SK-N-SH (cell line): Measurements from ENCODE around the gene GPRC5C. TPM values are rescaled to one million over a fixed set of nuclear protein-coding genes. Genes with fewer than 3 reads are reported as not detected.

Source experiments
- CTCF ChIA-PET: fragments of 300-600, 350-600 bp; formaldehyde crosslinking; extraction: SDS; loops from one replicate; lab custom pipeline; 2021; lab: Yijun Ruan, JAX
- POLR2A ChIA-PET: fragments of 350-600 bp; sonication (Branson Sonifier 250); formaldehyde crosslinking; extraction: SDS; loops from one replicate; lab custom pipeline; 2020; ENCODE audit warnings: antibody characterized with exemption, inconsistent platforms; lab: Yijun Ruan, JAX
- DNase-seq: peaks from one replicate; pipeline ENCODE4 v3.0.0; 2012
- H2AFZ ChIP-seq: fragments of 200-600 bp; sonication (generic); 2 replicates; pipeline ENCODE4 v1.8.1; 2016; ENCODE audit warnings: antibody characterized with exemption, mild to moderate bottlenecking, low read depth
- H3F3A ChIP-seq: fragments of 200-600 bp; sonication (generic); replicated peaks from 2 replicates; pipeline ENCODE3; 2016; ENCODE audit warnings: antibody characterized with exemption, mild to moderate bottlenecking; ENCODE audit not compliant: insufficient read depth
- H3K27ac ChIP-seq, 2 experiments: fragments of 200-500 bp in 1 of 2; fragments of 200-600 bp in 1 of 2; sonication (Bioruptor generic) in 1 of 2; sonication (generic), shearing (Covaris generic) in 1 of 2; 2 replicates each; pipeline versions ENCODE4 v1.5.1 to v1.6.1; 2014 to 2016; ENCODE audit warnings: low read depth in 2 of 2, inconsistent platforms in 1 of 2, low read length in 1 of 2, mild to moderate bottlenecking in 1 of 2, mixed read lengths in 1 of 2
- H3K27me3 ChIP-seq: fragments of 200-600 bp; sonication (generic), shearing (Covaris generic); 2 replicates; pipeline ENCODE4 v1.6.1; 2016; ENCODE audit warnings: mixed run types; ENCODE audit not compliant: insufficient read depth
- H3K36me3 ChIP-seq, 2 experiments: fragments of 200-500 bp in 1 of 2; fragments of 200-600 bp in 1 of 2; sonication (Bioruptor generic) in 1 of 2; sonication (generic) in 1 of 2; replicated peaks in 1 of 2; 2 replicates each; pipeline versions ENCODE3 to v1.5.1; 2014 to 2016; ENCODE audit warnings: low read length in 1 of 2, mild to moderate bottlenecking in 1 of 2; ENCODE audit not compliant: insufficient read depth in 2 of 2, control insufficient read depth in 1 of 2
- H3K4me1 ChIP-seq, 2 experiments: fragments of 200-500 bp in 1 of 2; fragments of 200-600 bp in 1 of 2; sonication (Bioruptor generic) in 1 of 2; sonication (generic), shearing (Covaris generic) in 1 of 2; 2 replicates each; pipeline versions ENCODE4 v1.5.1 to v1.6.1; 2014 to 2016; ENCODE audit warnings: low read depth in 1 of 2, low read length in 1 of 2, mixed run types in 1 of 2; ENCODE audit not compliant: insufficient read depth in 2 of 2, control insufficient read depth in 1 of 2
- H3K4me2 ChIP-seq: fragments of 200-600 bp; sonication (generic), shearing (Covaris generic); 2 replicates; pipeline ENCODE4 v1.6.1; 2017; ENCODE audit warnings: mixed run types
- H3K4me3 ChIP-seq, 2 experiments: fragments of 200-500 bp in 1 of 2; fragments of 200-600 bp in 1 of 2; sonication (Bioruptor generic) in 1 of 2; sonication (generic), shearing (Covaris generic) in 1 of 2; 2 replicates each; pipeline versions ENCODE4 v1.5.1 to v1.8.1; 2014 to 2016; ENCODE audit warnings: low read depth in 2 of 2, inconsistent platforms in 1 of 2, low read length in 1 of 2, mild to moderate bottlenecking in 1 of 2, mixed read lengths in 1 of 2, moderate library complexity in 1 of 2
- H3K79me2 ChIP-seq: fragments of 200-600 bp; sonication (generic); 2 replicates; pipeline ENCODE4 v1.8.1; 2017; ENCODE audit warnings: mild to moderate bottlenecking; ENCODE audit not compliant: insufficient read depth
- H3K9ac ChIP-seq: fragments of 200-600 bp; sonication (generic); 2 replicates; pipeline ENCODE4 v1.6.1; 2017; ENCODE audit warnings: mixed run types
- H3K9me2 ChIP-seq: fragments of 200-600 bp; sonication (generic); 2 replicates; pipeline ENCODE4 v1.6.1; 2017; ENCODE audit warnings: mixed run types
- H3K9me3 ChIP-seq: fragments of 200-600 bp; sonication (generic); 2 replicates; pipeline ENCODE4 v1.6.1; 2017; ENCODE audit warnings: mixed run types, mild to moderate bottlenecking, moderate library complexity
- H4K20me1 ChIP-seq: fragments of 200-600 bp; sonication (generic); 2 replicates; pipeline ENCODE4 v1.6.1; 2017; ENCODE audit warnings: mild to moderate bottlenecking, mixed run types; ENCODE audit not compliant: insufficient read depth
- CHD2 ChIP-seq: fragments of 150-350 bp; IDR thresholded peaks from 2 replicates; pipeline ENCODE4 v1.6.1; 2018; ENCODE audit warnings: low read length; ENCODE audit not compliant: partially characterized antibody
- EP300 ChIP-seq, 2 experiments: IDR thresholded peaks; 2 replicates each; pipeline versions ENCODE4 v1.4.0 to v1.6.1; 2012; ENCODE audit warnings: borderline replicate concordance in 1 of 2, low read depth in 1 of 2, low read length in 1 of 2
- FOXJ3 ChIP-seq: sonication (generic); formaldehyde crosslinking; IDR thresholded peaks from 2 replicates; pipeline ENCODE4 v1.5.1; 2020; ENCODE audit warnings: mild to moderate bottlenecking, missing genetic modification reagents
- FOXM1 ChIP-seq: IDR thresholded peaks from 2 replicates; pipeline ENCODE4 v1.4.0; 2012; ENCODE audit warnings: low read depth, mild to moderate bottlenecking
- GABPA ChIP-seq: IDR thresholded peaks from 2 replicates; pipeline ENCODE4 v1.4.0; 2012; ENCODE audit warnings: low read depth, mild to moderate bottlenecking
- GATA2 ChIP-seq: sonication (generic); formaldehyde crosslinking; IDR thresholded peaks from 2 replicates; pipeline ENCODE4 v1.5.0; 2020; ENCODE audit warnings: mild to moderate bottlenecking, missing genetic modification reagents
- IRF3 ChIP-seq: fragments of 150-350 bp; IDR thresholded peaks from 2 replicates; pipeline ENCODE4 v1.6.1; 2016; ENCODE audit warnings: mild to moderate bottlenecking, low read depth, low read length
- MAX ChIP-seq: IDR thresholded peaks from 2 replicates; pipeline ENCODE4 v1.4.0; 2012; ENCODE audit warnings: low read depth
- MEF2A ChIP-seq: IDR thresholded peaks from 2 replicates; pipeline ENCODE4 v1.4.0; 2012; ENCODE audit warnings: low read depth, borderline replicate concordance
- MXI1 ChIP-seq: IDR thresholded peaks from 2 replicates; pipeline ENCODE4 v1.6.1; 2012; ENCODE audit warnings: mild to moderate bottlenecking, low read depth, low read length, improper control_type of control experiment
- NRF1 ChIP-seq: IDR thresholded peaks from 2 replicates; pipeline ENCODE4 v1.6.1; 2012; ENCODE audit warnings: low read depth, mild to moderate bottlenecking, low read length
- POLR2AphosphoS5 ChIP-seq: IDR thresholded peaks from 2 replicates; pipeline ENCODE4 v1.6.1; 2012; ENCODE audit warnings: low read depth, low read length
- RFX5 ChIP-seq: IDR thresholded peaks from 2 replicates; pipeline ENCODE4 v1.6.1; 2012; ENCODE audit warnings: mild to moderate bottlenecking, improper control_type of control experiment, low read length
- SIN3A ChIP-seq: IDR thresholded peaks from 2 replicates; pipeline ENCODE4 v1.6.1; 2012; ENCODE audit warnings: low read depth, mild to moderate bottlenecking, low read length, moderate library complexity, borderline replicate concordance
- SMC3 ChIP-seq: IDR thresholded peaks from 2 replicates; pipeline ENCODE4 v1.6.1; 2012; ENCODE audit warnings: low read depth, low read length, improper control_type of control experiment
- TEAD4 ChIP-seq: IDR thresholded peaks from 2 replicates; pipeline ENCODE4 v1.4.0; 2012; ENCODE audit warnings: mild to moderate bottlenecking, borderline replicate concordance; ENCODE audit not compliant: insufficient read depth
- USF1 ChIP-seq: IDR thresholded peaks from 2 replicates; pipeline ENCODE4 v1.4.0; 2012; ENCODE audit warnings: low read depth, borderline replicate concordance
- ZBTB33 ChIP-seq: IDR thresholded peaks from 2 replicates; pipeline ENCODE4 v1.4.0; 2012; ENCODE audit warnings: low read depth, borderline replicate concordance
- WGBS: methylation state at CpG from one replicate; pipeline ENCODE4 v1.1.6; 2017; ENCODE audit warnings: low lambda C conversion rate; 5-methylcytosine and 5-hydroxymethylcytosine counted together
- polyA plus RNA-seq, 3 experiments: library from polyadenylated mRNA; depleted of rRNA; stranded (reverse); fragments of >200 nt; gene quantifications; 2 replicates each; pipeline ENCODE4 v1.2.3, GENCODE V29; 2012
- TF ChIP-seq, protein P1 (sequence below): IDR thresholded peaks from 2 replicates; pipeline ENCODE4 v1.6.1; 2012; ENCODE audit warnings: mild to moderate bottlenecking, low read depth, low read length, moderate library complexity

Gene GPRC5C
- polyA plus RNA-seq, 1 of the 3 experiments (the other 2 are of a cell fraction), result not detected

GRCh38 chr17:74446551-74447500 lies 14.9 kb downstream of the GPRC5C start:
- H3F3A ChIP-seq, result no peaks in the 10 kb centered on the region
- no peak overlapping the region for H3K4me3 ChIP-seq
- TF ChIP-seq RFX5 (no peak), GATA2 (CRISPR knock-in tag) (no peak), USF1 (no peak), CHD2 (no peak), FOXJ3 (CRISPR knock-in tag) (no peak), SIN3A (no peak), IRF3 (no peak), MEF2A (no peak), GABPA (no peak), POLR2AphosphoS5 (no peak), MAX (no peak), ZBTB33 (no peak), EP300 (IDR thresholded peaks at IDR 0.05; ENCODE audit: borderline replicate concordance in 1 of 2, low read depth in 1 of 2, low read length in 1 of 2) (no peak), TEAD4 (no peak), FOXM1 (no peak), NRF1 (no peak), MXI1 (no peak), SMC3 (no peak)
- TF ChIP-seq, protein P1, sequence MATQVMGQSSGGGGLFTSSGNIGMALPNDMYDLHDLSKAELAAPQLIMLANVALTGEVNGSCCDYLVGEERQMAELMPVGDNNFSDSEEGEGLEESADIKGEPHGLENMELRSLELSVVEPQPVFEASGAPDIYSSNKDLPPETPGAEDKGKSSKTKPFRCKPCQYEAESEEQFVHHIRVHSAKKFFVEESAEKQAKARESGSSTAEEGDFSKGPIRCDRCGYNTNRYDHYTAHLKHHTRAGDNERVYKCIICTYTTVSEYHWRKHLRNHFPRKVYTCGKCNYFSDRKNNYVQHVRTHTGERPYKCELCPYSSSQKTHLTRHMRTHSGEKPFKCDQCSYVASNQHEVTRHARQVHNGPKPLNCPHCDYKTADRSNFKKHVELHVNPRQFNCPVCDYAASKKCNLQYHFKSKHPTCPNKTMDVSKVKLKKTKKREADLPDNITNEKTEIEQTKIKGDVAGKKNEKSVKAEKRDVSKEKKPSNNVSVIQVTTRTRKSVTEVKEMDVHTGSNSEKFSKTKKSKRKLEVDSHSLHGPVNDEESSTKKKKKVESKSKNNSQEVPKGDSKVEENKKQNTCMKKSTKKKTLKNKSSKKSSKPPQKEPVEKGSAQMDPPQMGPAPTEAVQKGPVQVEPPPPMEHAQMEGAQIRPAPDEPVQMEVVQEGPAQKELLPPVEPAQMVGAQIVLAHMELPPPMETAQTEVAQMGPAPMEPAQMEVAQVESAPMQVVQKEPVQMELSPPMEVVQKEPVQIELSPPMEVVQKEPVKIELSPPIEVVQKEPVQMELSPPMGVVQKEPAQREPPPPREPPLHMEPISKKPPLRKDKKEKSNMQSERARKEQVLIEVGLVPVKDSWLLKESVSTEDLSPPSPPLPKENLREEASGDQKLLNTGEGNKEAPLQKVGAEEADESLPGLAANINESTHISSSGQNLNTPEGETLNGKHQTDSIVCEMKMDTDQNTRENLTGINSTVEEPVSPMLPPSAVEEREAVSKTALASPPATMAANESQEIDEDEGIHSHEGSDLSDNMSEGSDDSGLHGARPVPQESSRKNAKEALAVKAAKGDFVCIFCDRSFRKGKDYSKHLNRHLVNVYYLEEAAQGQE, result no peak
- TF ChIP-seq, all 33 proteins: peak for 0
- Histone ChIP-seq H3K4me1 (peaks cover 0 to 10% of the 10 kb centered on the region in 2 experiments; a peak in 1 of 4 replicates), H3K9me3 (no peaks in the 10 kb centered on the region), H4K20me1 (no peaks in the 10 kb centered on the region), H3K9me2 (no peaks in the 10 kb centered on the region), H3K27ac (no peak overlapping the region), H3K27me3 (no peaks in the 10 kb centered on the region), H3K36me3 (no peaks in the 10 kb centered on the region), H3K4me2 (no peak overlapping the region), H2AFZ (no peak overlapping the region), H3K9ac (no peak overlapping the region), H3K79me2 (no peaks in the 10 kb centered on the region)
- CTCF ChIA-PET, result interaction anchor here (1.4 to 3.6 kb wide), 3 partner anchors 11 to 94 kb away, joined by 4 to 32 read pairs (median 7); no protein-coding TSS in a partner anchor
- WGBS, result 70% methylated on average over 29 of the region's 31 CpGs
- POLR2A ChIA-PET, result no interaction called here
- DNase-seq, result peak; percentile 54
